Spleen (tissue), 11 donors: ENCODE data around the gene KIAA1217. TPM values are rescaled to one million over a fixed set of nuclear protein-coding genes. Genes with fewer than 3 reads are reported as not detected.

Experiments
- DNase-seq: peaks from one replicate; pipeline ENCODE4 v3.0.0-alpha.2; 2020
- H3K27ac ChIP-seq, 8 donors: fragments of 200-600 bp; sonication (generic) in 7 of 8; 1 replicate in 4 of 8; 2 replicates in 4 of 8; pipeline versions ENCODE4 v1.5.0 to v1.8.0; 2016 to 2021; ENCODE audit warnings: inconsistent platforms in 4 of 8, mild to moderate bottlenecking in 4 of 8, moderate library complexity in 1 of 8
- H3K27me3 ChIP-seq, 7 donors: fragments of 200-600 bp; sonication (generic) in 6 of 7; replicated peaks in 1 of 7; 1 replicate in 4 of 7; 2 replicates in 3 of 7; pipeline versions ENCODE4 v1.5.0 to v1.8.0; 2016 to 2021; ENCODE audit warnings: inconsistent platforms in 3 of 7, mild to moderate bottlenecking in 1 of 7
- H3K36me3 ChIP-seq, 6 donors: fragments of 200-600 bp; sonication (generic) in 5 of 6; 1 replicate in 4 of 6; 2 replicates in 2 of 6; pipeline versions ENCODE4 v1.5.0 to v1.8.0; 2016 to 2021; ENCODE audit warnings: inconsistent platforms in 2 of 6
- H3K4me1 ChIP-seq, 6 donors: fragments of 200-600 bp; sonication (generic) in 5 of 6; 1 replicate in 3 of 6; 2 replicates in 3 of 6; pipeline versions ENCODE4 v1.5.0 to v1.8.0; 2016 to 2021; ENCODE audit warnings: inconsistent platforms in 3 of 6
- H3K4me3 ChIP-seq, 8 donors: fragments of 200-600 bp; sonication (generic) in 7 of 8; 1 replicate in 4 of 8; 2 replicates in 4 of 8; pipeline versions ENCODE4 v1.5.0 to v1.8.0; 2016 to 2021; ENCODE audit warnings: inconsistent platforms in 4 of 8, mild to moderate bottlenecking in 4 of 8, moderate library complexity in 2 of 8
- H3K9me3 ChIP-seq, 8 donors: fragments of 200-600 bp; sonication (generic) in 7 of 8; 1 replicate in 4 of 8; 2 replicates in 4 of 8; pipeline versions ENCODE4 v1.5.0 to v1.8.0; 2016 to 2021; ENCODE audit warnings: inconsistent platforms in 4 of 8
- POLR2A ChIP-seq, 3 donors: fragments of 450-650 bp; IDR thresholded peaks; one replicate each; pipeline ENCODE4 v1.5.1; 2017; ENCODE audit warnings: antibody characterized with exemption in 3 of 3, mild to moderate bottlenecking in 1 of 3
- POLR2AphosphoS5 ChIP-seq, 3 donors: sonication (generic); formaldehyde crosslinking; IDR thresholded peaks; one replicate each; pipeline ENCODE4 v1.5.1; 2017; ENCODE audit warnings: antibody characterized with exemption in 3 of 3
- WGBS, 5 donors: extraction: QIAGEN DNeasy Blood & Tissue Kit in 3 of 5; methylation state at CpG; one replicate each; pipeline versions ENCODE4 v1.1.5 to v1.1.7; 2013 to 2018; 5-methylcytosine and 5-hydroxymethylcytosine counted together
- intact Hi-C: fragments of 100-400 bp; cut with DNase I; formaldehyde crosslinking; loops from one replicate; pipeline ENCODE4 v1.15.0; 2023; ENCODE audit warnings: low total_unique reads
- polyA plus RNA-seq, 3 donors: library from polyadenylated mRNA; stranded (reverse); fragments of 200-250 nt; gene quantifications; one replicate each; pipeline ENCODE4 v1.2.1, GENCODE V29; 2013
- total RNA-seq, 7 donors: library from RNA; depleted of rRNA in 3 of 7; stranded (reverse); fragments of >200 nt in 3 of 7; fragmentation: NEBNext Ultra II Directional in 4 of 7; extraction: Animal tissue kit (Norgen Biotek cat#: 25700) in 4 of 7; gene quantifications; one replicate each; pipeline versions ENCODE4 v1.1.0 to v1.2.1, GENCODE V29; 2016 to 2021
- TF ChIP-seq, protein P1 (sequence below), 11 experiments: fragments of 200-600 bp in 7 of 11; fragments of 450-650 bp in 4 of 11; sonication (generic) in 4 of 11; IDR thresholded peaks in 8 of 11; conservative IDR thresholded peaks in 3 of 11; 1 replicate in 7 of 11; 2 replicates in 4 of 11; pipeline versions ENCODE4 v1.4.0 to v1.8.0; 2016 to 2021; ENCODE audit warnings: antibody characterized with exemption in 11 of 11, inconsistent platforms in 4 of 11, mild to moderate bottlenecking in 1 of 11
- donor health status: healthy with polysubstance abuse.
- donor health status: DM: no; HTN: no; CAD: no; lungs with moderate emphysema.
- donor health status: DM: no; HTN: no; CAD: no.
- donor health status: Bipolar disorder and iron deficiency.
- donor health status: healthy.
- donor health status: DM: no; HTN: no; CAD: no.
- donor health status: DM: yes; HTN: yes; CAD: no.

The KIAA1217 gene
- total and polyA plus RNA-seq, 10 donors: 2.2 to 40.7 (median 21.4) TPM

DNA sequence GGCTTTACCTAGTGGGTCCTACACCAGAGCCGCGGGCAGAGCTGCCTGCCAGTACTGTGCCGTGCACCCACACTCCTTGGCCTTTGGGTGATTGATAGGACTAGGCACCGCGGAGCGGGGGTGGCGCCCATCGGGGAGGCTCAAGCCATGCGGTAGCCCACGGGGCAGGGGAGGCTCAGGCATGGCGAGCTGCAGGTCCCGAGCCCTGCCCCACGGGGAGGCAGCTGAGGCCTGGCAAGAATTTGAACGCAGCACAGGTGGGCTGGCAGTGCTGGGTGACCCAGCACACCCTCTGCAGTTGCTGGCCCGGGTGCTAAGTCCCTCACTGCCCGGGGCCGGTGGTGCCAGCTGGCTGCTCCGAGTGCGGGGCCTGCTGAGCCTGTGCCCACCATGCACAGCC, 32.3 kb upstream of the KIAA1217 start:
- Histone ChIP-seq H3K27ac (no peak overlapping the region), H3K4me3 (no peak overlapping the region), H3K36me3 (no peaks in the 10 kb centered on the region), H3K4me1 (no peaks in the 10 kb centered on the region), H3K27me3 (no peaks in the 10 kb centered on the region), H3K9me3 (peaks cover 0 to 35% (median 29%) of the 10 kb centered on the region in 8 donors)
- 82 to 96% (median 94%) methylated on average over 13 to 19 of the region's 19 CpGs for WGBS, 5 donors
- intact Hi-C loops: no loop called here
- DNase-seq: no peak
- no peak for TF ChIP-seq POLR2A (IDR thresholded peaks at IDR 0.05)
- no peak for TF ChIP-seq POLR2AphosphoS5 (IDR thresholded peaks at IDR 0.05)
- TF ChIP-seq, protein P1, sequence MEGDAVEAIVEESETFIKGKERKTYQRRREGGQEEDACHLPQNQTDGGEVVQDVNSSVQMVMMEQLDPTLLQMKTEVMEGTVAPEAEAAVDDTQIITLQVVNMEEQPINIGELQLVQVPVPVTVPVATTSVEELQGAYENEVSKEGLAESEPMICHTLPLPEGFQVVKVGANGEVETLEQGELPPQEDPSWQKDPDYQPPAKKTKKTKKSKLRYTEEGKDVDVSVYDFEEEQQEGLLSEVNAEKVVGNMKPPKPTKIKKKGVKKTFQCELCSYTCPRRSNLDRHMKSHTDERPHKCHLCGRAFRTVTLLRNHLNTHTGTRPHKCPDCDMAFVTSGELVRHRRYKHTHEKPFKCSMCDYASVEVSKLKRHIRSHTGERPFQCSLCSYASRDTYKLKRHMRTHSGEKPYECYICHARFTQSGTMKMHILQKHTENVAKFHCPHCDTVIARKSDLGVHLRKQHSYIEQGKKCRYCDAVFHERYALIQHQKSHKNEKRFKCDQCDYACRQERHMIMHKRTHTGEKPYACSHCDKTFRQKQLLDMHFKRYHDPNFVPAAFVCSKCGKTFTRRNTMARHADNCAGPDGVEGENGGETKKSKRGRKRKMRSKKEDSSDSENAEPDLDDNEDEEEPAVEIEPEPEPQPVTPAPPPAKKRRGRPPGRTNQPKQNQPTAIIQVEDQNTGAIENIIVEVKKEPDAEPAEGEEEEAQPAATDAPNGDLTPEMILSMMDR (IDR thresholded peaks at IDR 0.05 in 8 of 11, conservative IDR thresholded peaks at IDR 0.05 in 3 of 11): no peak

DNA sequence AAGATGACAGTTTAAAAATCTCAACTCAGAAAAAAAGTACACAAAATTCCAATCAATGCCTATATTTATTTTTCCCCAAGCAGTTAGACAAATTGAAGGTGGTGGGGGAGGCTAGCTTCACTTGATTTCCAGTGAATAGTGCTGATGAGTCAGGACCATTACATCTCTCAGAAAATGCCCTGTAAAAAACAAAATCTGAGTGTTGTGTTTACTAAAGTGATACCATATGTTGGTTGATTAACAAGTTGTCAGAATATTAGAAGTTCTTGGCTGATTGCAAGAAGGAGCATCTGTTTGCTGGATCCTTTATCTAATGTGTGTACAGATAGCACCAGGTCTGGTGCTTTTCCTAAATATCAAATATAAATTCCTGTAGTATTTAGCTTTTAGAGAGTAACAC, 31.3 kb upstream of the KIAA1217 start:
- H3K4me3 ChIP-seq: no peak overlapping the region
- no peaks in the 10 kb centered on the region for H3K4me1 ChIP-seq
- no peak for TF ChIP-seq POLR2A (IDR thresholded peaks at IDR 0.05)
- no peak for TF ChIP-seq POLR2AphosphoS5 (IDR thresholded peaks at IDR 0.05)
- TF ChIP-seq, protein P1 (IDR thresholded peaks at IDR 0.05 in 8 of 11, conservative IDR thresholded peaks at IDR 0.05 in 3 of 11): no peak
- intact Hi-C loops: no loop called here
- no peak overlapping the region for H3K27ac ChIP-seq
- no peak for DNase-seq
- peaks cover 0 to 35% (median 29%) of the 10 kb centered on the region in 8 donors for H3K9me3 ChIP-seq
- H3K27me3 ChIP-seq: no peaks in the 10 kb centered on the region
- no peaks in the 10 kb centered on the region for H3K36me3 ChIP-seq

DNA sequence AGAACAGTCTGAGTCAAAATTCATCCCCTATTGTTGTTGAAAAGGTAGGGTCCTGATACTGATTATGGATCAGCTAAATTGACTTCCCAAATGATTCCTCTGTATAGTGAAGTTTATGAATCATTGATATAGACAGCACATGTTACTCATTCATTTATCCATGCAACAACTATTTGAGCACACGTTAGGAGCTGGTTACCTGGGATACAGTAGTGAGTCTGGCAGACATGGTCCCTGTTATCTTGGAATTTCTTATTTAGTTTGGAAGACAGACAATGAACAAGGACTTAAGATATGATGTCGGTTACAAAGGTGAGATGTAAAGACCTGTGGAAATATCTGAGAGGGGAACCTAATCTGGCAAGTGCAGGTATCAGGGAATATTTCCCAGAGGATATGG, 28.0 kb upstream of the KIAA1217 start:
- Histone ChIP-seq H3K4me1 (no peaks in the 10 kb centered on the region), H3K9me3 (peaks cover 0 to 31% (median 28%) of the 10 kb centered on the region in 8 donors), H3K4me3 (no peak overlapping the region), H3K36me3 (no peaks in the 10 kb centered on the region), H3K27ac (no peak overlapping the region), H3K27me3 (no peaks in the 10 kb centered on the region)
- 81 to 95% (median 89%) methylated on average over 2 of the region's 2 CpGs for WGBS, 5 donors
- DNase-seq: no peak
- intact Hi-C loops: no loop called here
- TF ChIP-seq POLR2AphosphoS5 (IDR thresholded peaks at IDR 0.05) (no peak), POLR2A (IDR thresholded peaks at IDR 0.05) (no peak)
- TF ChIP-seq, protein P1 (IDR thresholded peaks at IDR 0.05 in 8 of 11, conservative IDR thresholded peaks at IDR 0.05 in 3 of 11): no peak

DNA sequence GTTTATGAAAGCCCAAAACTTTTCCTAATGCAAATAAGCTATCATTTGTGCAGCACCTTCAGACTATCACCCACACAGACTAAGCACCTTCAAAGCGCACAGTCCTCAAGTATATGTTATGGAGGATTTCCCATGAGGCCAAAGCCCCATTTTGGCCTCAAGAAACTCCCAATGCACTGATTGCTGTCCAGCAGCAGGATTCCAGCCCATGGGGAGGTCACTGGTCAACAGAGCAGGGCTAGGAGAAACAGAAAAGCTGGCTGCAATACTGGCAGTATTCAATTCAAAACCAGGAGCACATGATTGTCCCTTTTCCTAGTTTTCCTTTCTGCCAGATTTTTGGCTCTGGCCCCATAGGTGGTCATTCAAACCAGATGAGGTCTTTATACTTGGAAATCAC, 24.5 kb upstream of the KIAA1217 start:
- WGBS, 5 donors: 76 to 100% (median 88%) methylated on average over 1 of the region's 1 CpG
- Histone ChIP-seq H3K27me3 (no peaks in the 10 kb centered on the region), H3K4me3 (no peak overlapping the region), H3K27ac (no peak overlapping the region), H3K4me1 (no peaks in the 10 kb centered on the region), H3K36me3 (no peaks in the 10 kb centered on the region), H3K9me3 (peaks cover 0 to 5% (median 4%) of the 10 kb centered on the region in 8 donors)
- TF ChIP-seq, protein P1 (IDR thresholded peaks at IDR 0.05 in 8 of 11, conservative IDR thresholded peaks at IDR 0.05 in 3 of 11): no peak
- TF ChIP-seq POLR2AphosphoS5 (IDR thresholded peaks at IDR 0.05) (no peak), POLR2A (IDR thresholded peaks at IDR 0.05) (no peak)
- intact Hi-C loops: no loop called here
- DNase-seq: no peak
